Lung microvascular endothelial cell (primary cell): ENCODE results near the gene QKI. TPM values are rescaled to one million over a fixed set of nuclear protein-coding genes. Genes with fewer than 3 reads are reported as not detected.
"Not testable (repeated sequence)": the region's sequence is repeated elsewhere in the genome, so short reads cannot be mapped to it uniquely, and the experiment has no call there.

Source experiments
- DNase-seq, 2 donors: peaks; one replicate each; pipeline versions ENCODE4 v3.0.0 to v3.0.0-alpha.2; 2010; ENCODE audit warnings: low read depth in 2 of 2
- total RNA-seq: library from RNA; depleted of rRNA; stranded (reverse); fragments of >200 nt; gene quantifications from 2 replicates; pipeline ENCODE4 v1.2.1, GENCODE V29; 2014

Gene QKI
- total RNA-seq, 1 donor from 2014 or later = 177 TPM

GRCh38 chr6:163577404-163577803 is 162.9 kb downstream of the QKI start:
- DNase-seq = no peak

GRCh38 chr6:163579111-163579879 is 164.8 kb downstream of the QKI start:
- no peak for DNase-seq

- no peak for DNase-seq
These were observed 165.4 kb downstream of the QKI start for GRCh38 chr6:163579880-163580295.

GRCh38 chr6:163580311-163581030 is 166.0 kb downstream of the QKI start:
- DNase-seq = no peak

- peak; percentile 10 to 33 for DNase-seq
These were observed 169.0 kb downstream of the QKI start for GRCh38 chr6:163583558-163583957.

- peak in 1 of 2 donors; percentile 91 for DNase-seq
These were observed 171.5 kb downstream of the QKI start for GRCh38 chr6:163585932-163586437.

GRCh38 chr6:163586888-163587287 is 172.4 kb downstream of the QKI start:
- no peak for DNase-seq

- no peak for DNase-seq
These were observed 173.9 kb downstream of the QKI start for GRCh38 chr6:163588220-163588919.

- DNase-seq = peak; percentile 60 to 73
These were observed 174.9 kb downstream of the QKI start for GRCh38 chr6:163589387-163589786.

GRCh38 chr6:163590132-163590531 is 175.6 kb downstream of the QKI start:
- DNase-seq = not testable (repeated sequence)

GRCh38 chr6:163592872-163593271 is 178.4 kb downstream of the QKI start:
- DNase-seq = no peak

GRCh38 chr6:163596174-163596573 is 181.7 kb downstream of the QKI start:
- no peak for DNase-seq

GRCh38 chr6:163599136-163599535 is 184.6 kb downstream of the QKI start:
- no peak for DNase-seq

GRCh38 chr6:163599684-163600083 is 185.2 kb downstream of the QKI start:
- no peak for DNase-seq

- DNase-seq = no peak
These were observed 185.8 kb downstream of the QKI start for GRCh38 chr6:163600331-163600730.

- DNase-seq = no peak
These were observed 186.3 kb downstream of the QKI start for GRCh38 chr6:163600781-163601180.

GRCh38 chr6:163602851-163603250 is 188.3 kb downstream of the QKI start:
- DNase-seq = no peak

GRCh38 chr6:163603395-163603794 is 188.9 kb downstream of the QKI start:
- DNase-seq = no peak

GRCh38 chr6:163605385-163606097 is 191.0 kb downstream of the QKI start:
- DNase-seq = no peak

GRCh38 chr6:163607792-163608191 is 193.3 kb downstream of the QKI start:
- DNase-seq = no peak

GRCh38 chr6:163608204-163608644 is 193.7 kb downstream of the QKI start:
- DNase-seq = no peak
